H54 (cell line): Measurements from ENCODE around the gene ZNF836.
"Not testable (repeated sequence)": the region's sequence is repeated elsewhere in the genome, so short reads cannot be mapped to it uniquely, and the experiment has no call there.

Source experiments
- DNase-seq: peaks from one replicate; pipeline ENCODE4 v3.0.0; 2011; ENCODE audit warnings: low spot score, mixed read lengths; ENCODE audit not compliant: insufficient read length
- FAIRE-seq: peaks from 3 replicates; lab custom pipeline; 2011; peaks lifted over from hg19 to GRCh38; lab: Jason Lieb, UNC
- POLR2A ChIP-seq: IDR thresholded peaks from 2 replicates; pipeline ENCODE4 v1.6.1; 2011; ENCODE audit warnings: low read depth, mild to moderate bottlenecking, low read length

Gene ZNF836

GRCh38 chr19:52171321-52172169 is at the start of gene ZNF836:
Gene ZNF836 (minus strand): TSS chr19:52171621. CDS start chr19:52168072, 3,549 bp downstream.
- DNase-seq = peak; percentile 89
- FAIRE-seq = peak; percentile 38
- TF ChIP-seq POLR2A = peak; percentile 27; the same call in 1 of the 2 replicates

- no peak for TF ChIP-seq POLR2A
- DNase-seq (no peak), FAIRE-seq (no peak)
Measured at GRCh38 chr19:52221031-52221430, 49.6 kb upstream of the ZNF836 start.

- no peak for TF ChIP-seq POLR2A
- FAIRE-seq (no peak), DNase-seq (no peak)
Measured at GRCh38 chr19:52219611-52220010, 48.2 kb upstream of the ZNF836 start.

- no peak for FAIRE-seq
- TF ChIP-seq POLR2A = no peak
Measured at GRCh38 chr19:52217576-52217975, 46.2 kb upstream of the ZNF836 start.

GRCh38 chr19:52216401-52216800 is 45.0 kb upstream of the ZNF836 start:
- DNase-seq = no peak
- no peak for TF ChIP-seq POLR2A
- FAIRE-seq = no peak

More at GRCh38 chr19:52217576-52217975, 46.2 kb upstream of the ZNF836 start:
- DNase-seq = no peak

GRCh38 chr19:52214241-52214640 is 42.8 kb upstream of the ZNF836 start:
- no peak for TF ChIP-seq POLR2A
- FAIRE-seq (no peak), DNase-seq (no peak)

- TF ChIP-seq POLR2A = no peak
- DNase-seq (no peak), FAIRE-seq (no peak)
Measured at GRCh38 chr19:52212572-52213255, 41.3 kb upstream of the ZNF836 start.

GRCh38 chr19:52211926-52212571 is 40.6 kb upstream of the ZNF836 start:
- DNase-seq (no peak), FAIRE-seq (no peak)
- no peak for TF ChIP-seq POLR2A

- DNase-seq = no peak
- no peak for TF ChIP-seq POLR2A
- FAIRE-seq = no peak
Measured at GRCh38 chr19:52211203-52211602, 39.8 kb upstream of the ZNF836 start.

GRCh38 chr19:52206481-52206880 is 35.1 kb upstream of the ZNF836 start:
- no peak for DNase-seq
- TF ChIP-seq POLR2A = no peak
- FAIRE-seq = no peak

- not testable (repeated sequence) for DNase-seq, FAIRE-seq
Measured at GRCh38 chr19:52200755-52201391, 29.5 kb upstream of the ZNF836 start.

- FAIRE-seq (no peak), DNase-seq (no peak)
- TF ChIP-seq POLR2A = no peak
Measured at GRCh38 chr19:52200044-52200443, 28.6 kb upstream of the ZNF836 start.

- FAIRE-seq = no peak
Measured at GRCh38 chr19:52198678-52199077, 27.3 kb upstream of the ZNF836 start.

More at GRCh38 chr19:52198678-52199077, 27.3 kb upstream of the ZNF836 start:
- DNase-seq = no peak
- no peak for TF ChIP-seq POLR2A
